Stomach (tissue), 9 donors: ENCODE data around the gene ZNF892. TPM values are rescaled to one million over a fixed set of nuclear protein-coding genes. Genes with fewer than 3 reads are reported as not detected.
"Not testable (repeated sequence)": the region's sequence is repeated elsewhere in the genome, so short reads cannot be mapped to it uniquely, and the experiment has no call there.

Source experiments
- DNase-seq, 2 donors: peaks; one replicate each; pipeline versions ENCODE4 v3.0.0 to v3.0.0-alpha.2; 2013 to 2019
- H3K27ac ChIP-seq, 5 donors: fragments of 200-600 bp in 4 of 5; sonication (generic) in 4 of 5; one replicate each; pipeline ENCODE4 v1.5.1; 2013 to 2019; ENCODE audit warnings: mild to moderate bottlenecking in 1 of 5, moderate library complexity in 1 of 5
- H3K27me3 ChIP-seq, 3 donors: fragments of 200-600 bp; sonication (generic); one replicate each; pipeline ENCODE4 v1.5.1; 2017 to 2019; ENCODE audit warnings: mixed run types in 1 of 3
- H3K36me3 ChIP-seq, 4 donors: fragments of 200-600 bp; sonication (generic); 1 replicate in 3 of 4; 2 replicates in 1 of 4; pipeline ENCODE4 v1.5.1; 2016 to 2019
- H3K4me1 ChIP-seq, 4 donors: fragments of 200-600 bp; sonication (generic); one replicate each; pipeline ENCODE4 v1.5.1; 2016 to 2019
- H3K4me3 ChIP-seq, 4 donors: fragments of 200-600 bp; sonication (generic) in 3 of 4; one replicate each; pipeline ENCODE4 v1.5.1; 2016 to 2019; ENCODE audit warnings: mild to moderate bottlenecking in 1 of 4
- H3K9me3 ChIP-seq, 4 donors: fragments of 200-600 bp; sonication (generic); one replicate each; pipeline ENCODE4 v1.5.1; 2016 to 2019
- EP300 ChIP-seq: sonication (generic); formaldehyde crosslinking; IDR thresholded peaks from one replicate; pipeline ENCODE4 v1.6.1; 2017; ENCODE audit warnings: antibody characterized with exemption
- POLR2A ChIP-seq, 4 donors: fragments of 450-650 bp; IDR thresholded peaks; one replicate each; pipeline ENCODE4 v1.6.1; 2016; ENCODE audit warnings: antibody characterized with exemption in 4 of 4, control low read depth in 2 of 4, mild to moderate bottlenecking in 1 of 4, moderate library complexity in 1 of 4
- POLR2AphosphoS5 ChIP-seq, 3 donors: sonication (generic); formaldehyde crosslinking; IDR thresholded peaks; one replicate each; pipeline ENCODE4 v1.6.1; 2016; ENCODE audit warnings: antibody characterized with exemption in 3 of 3
- WGBS, 5 donors: extraction: QIAGEN DNeasy Blood & Tissue Kit in 3 of 5; methylation state at CpG; one replicate each; pipeline versions ENCODE4 v1.1.5 to v1.1.7; 2013 to 2018; 5-methylcytosine and 5-hydroxymethylcytosine counted together
- intact Hi-C: fragments of 100-400 bp; cut with DNase I; formaldehyde crosslinking; loops from one replicate; pipeline ENCODE4 v1.15.1; 2023; ENCODE audit warnings: low total_unique reads
- polyA plus RNA-seq, 3 donors: library from polyadenylated mRNA; stranded (reverse); fragments of 200-250 nt; gene quantifications; one replicate each; pipeline ENCODE4 v1.2.3, GENCODE V29; 2013
- total RNA-seq, 5 donors: library from RNA; depleted of rRNA; stranded (reverse); fragments of >200 nt; gene quantifications; one replicate each; pipeline versions ENCODE4 v1.1.0 to v1.2.3, GENCODE V29; 2014 to 2016
- TF ChIP-seq, protein P1 (sequence below), 7 experiments: fragments of 450-650 bp in 4 of 7; fragments of 200-600 bp in 3 of 7; sonication (generic) in 3 of 7; IDR thresholded peaks; one replicate each; pipeline ENCODE4 v1.5.1; 2016 to 2019; ENCODE audit warnings: antibody characterized with exemption in 7 of 7, control low read depth in 2 of 7, mild to moderate bottlenecking in 1 of 7
- donor health status: healthy with polysubstance abuse.
- donor health status: Bipolar disorder and iron deficiency.
- donor health status: healthy.

The ZNF892 gene
- total and polyA plus RNA-seq, 8 donors: 0.23 to 12.5 (median 2.3) TPM; not detected in 1

DNA sequence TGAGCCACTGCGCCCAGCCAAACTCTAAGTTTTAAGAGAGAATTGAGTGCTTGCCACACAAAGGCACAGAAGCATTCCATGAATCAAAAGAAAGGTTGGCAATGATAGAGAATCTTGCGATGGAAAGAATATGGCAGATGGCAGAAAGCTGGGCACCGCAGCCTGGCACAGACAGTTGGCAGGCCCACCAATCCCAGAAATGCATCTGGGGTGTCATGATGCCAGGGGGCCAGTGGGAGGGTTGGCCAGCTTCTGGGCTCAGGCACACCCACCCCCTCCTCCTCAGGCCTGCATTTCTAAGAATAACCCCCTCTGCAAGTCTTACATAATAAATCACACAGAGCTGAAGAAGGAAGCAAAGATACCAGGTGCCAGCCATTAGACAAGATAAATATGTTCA, 22.1 kb upstream of the ZNF892 start:
- 95 to 100% (median 98%) methylated on average over 3 of the region's 3 CpGs for WGBS, 5 donors
- H3K9me3 ChIP-seq: peaks cover 7 to 27% (median 17%) of the 10 kb centered on the region in 4 donors
- H3K36me3 ChIP-seq: peaks cover 23 to 39% (median 32%) of the 10 kb centered on the region in 4 donors
- H3K27me3 ChIP-seq: no peaks in the 10 kb centered on the region
- H3K4me1 ChIP-seq: no peaks in the 10 kb centered on the region
- no peak overlapping the region for H3K27ac ChIP-seq
- TF ChIP-seq, protein P1, sequence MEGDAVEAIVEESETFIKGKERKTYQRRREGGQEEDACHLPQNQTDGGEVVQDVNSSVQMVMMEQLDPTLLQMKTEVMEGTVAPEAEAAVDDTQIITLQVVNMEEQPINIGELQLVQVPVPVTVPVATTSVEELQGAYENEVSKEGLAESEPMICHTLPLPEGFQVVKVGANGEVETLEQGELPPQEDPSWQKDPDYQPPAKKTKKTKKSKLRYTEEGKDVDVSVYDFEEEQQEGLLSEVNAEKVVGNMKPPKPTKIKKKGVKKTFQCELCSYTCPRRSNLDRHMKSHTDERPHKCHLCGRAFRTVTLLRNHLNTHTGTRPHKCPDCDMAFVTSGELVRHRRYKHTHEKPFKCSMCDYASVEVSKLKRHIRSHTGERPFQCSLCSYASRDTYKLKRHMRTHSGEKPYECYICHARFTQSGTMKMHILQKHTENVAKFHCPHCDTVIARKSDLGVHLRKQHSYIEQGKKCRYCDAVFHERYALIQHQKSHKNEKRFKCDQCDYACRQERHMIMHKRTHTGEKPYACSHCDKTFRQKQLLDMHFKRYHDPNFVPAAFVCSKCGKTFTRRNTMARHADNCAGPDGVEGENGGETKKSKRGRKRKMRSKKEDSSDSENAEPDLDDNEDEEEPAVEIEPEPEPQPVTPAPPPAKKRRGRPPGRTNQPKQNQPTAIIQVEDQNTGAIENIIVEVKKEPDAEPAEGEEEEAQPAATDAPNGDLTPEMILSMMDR (IDR thresholded peaks at IDR 0.05): no peak
- no peak for TF ChIP-seq POLR2A (IDR thresholded peaks at IDR 0.05)
- TF ChIP-seq POLR2AphosphoS5 (IDR thresholded peaks at IDR 0.05): no peak
- TF ChIP-seq EP300: no peak
- intact Hi-C loops: no loop called here
- no peak overlapping the region for H3K4me3 ChIP-seq
- DNase-seq: no peak

DNA sequence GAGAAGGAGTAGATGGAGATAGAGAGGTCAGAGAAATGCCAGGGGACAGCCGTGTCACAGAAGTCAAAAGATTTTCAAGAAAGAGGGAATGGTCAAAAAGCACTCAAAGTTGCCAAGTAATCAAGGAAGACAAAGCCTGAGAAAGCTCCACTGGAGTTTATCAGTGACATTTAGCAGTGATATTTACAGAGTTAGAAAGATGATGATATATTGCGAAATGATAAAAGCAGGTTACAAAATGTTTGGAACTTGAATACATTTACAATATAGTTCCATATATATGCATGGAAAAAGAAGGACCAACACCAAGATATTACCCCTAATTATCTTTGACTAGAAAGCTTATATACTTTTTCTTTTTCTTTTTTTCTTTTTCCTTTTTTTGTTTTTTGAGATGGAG, 21.3 kb upstream of the ZNF892 start:
- TF ChIP-seq, protein P1 (IDR thresholded peaks at IDR 0.05): no peak
- TF ChIP-seq POLR2A (IDR thresholded peaks at IDR 0.05) (no peak), POLR2AphosphoS5 (IDR thresholded peaks at IDR 0.05) (no peak), EP300 (no peak)
- H3K9me3 ChIP-seq: peaks cover 7 to 22% (median 11%) of the 10 kb centered on the region in 4 donors
- intact Hi-C loops: no loop called here
- H3K36me3 ChIP-seq: peaks cover 15 to 31% (median 25%) of the 10 kb centered on the region in 4 donors
- H3K27me3 ChIP-seq: no peaks in the 10 kb centered on the region
- WGBS, 5 donors: 56 to 77% (median 65%) methylated on average over 2 of the region's 2 CpGs
- H3K4me1 ChIP-seq: no peaks in the 10 kb centered on the region
- DNase-seq: no peak
- H3K27ac ChIP-seq: no peak overlapping the region
- no peak overlapping the region for H3K4me3 ChIP-seq

DNA sequence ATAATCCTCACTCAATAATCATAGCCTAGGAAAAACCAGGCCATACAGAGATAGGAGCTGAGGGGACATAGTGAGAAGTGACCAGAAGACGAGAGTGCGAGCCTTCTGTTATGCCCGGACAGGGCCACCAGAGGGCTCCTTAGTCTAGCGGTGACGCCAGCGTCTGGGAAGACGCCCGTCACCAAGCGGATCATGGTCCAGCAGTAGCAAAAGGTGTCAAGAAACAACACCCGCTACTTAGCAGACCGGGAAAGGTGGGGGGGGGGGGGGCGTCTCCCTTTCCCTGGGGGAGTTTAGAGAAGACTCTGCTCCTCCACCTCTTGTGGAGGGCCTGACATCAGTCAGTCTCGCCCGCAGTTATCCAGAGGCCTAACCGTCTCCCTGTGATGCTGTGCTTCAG, 14.4 kb upstream of the ZNF892 start:
- H3K9me3 ChIP-seq, intact Hi-C loops, H3K4me1 ChIP-seq, H3K27ac ChIP-seq, H3K27me3 ChIP-seq, H3K4me3 ChIP-seq, H3K36me3 ChIP-seq: not testable (repeated sequence)
- peak; percentile 51 to 69 for DNase-seq
- WGBS, 5 donors: 17 to 30% (median 21%) methylated on average over 10 to 15 of the region's 15 CpGs
- TF ChIP-seq, protein P1 (IDR thresholded peaks at IDR 0.05): peak in 5 of 7 experiments; percentile 41 to 59 (median 45)

DNA sequence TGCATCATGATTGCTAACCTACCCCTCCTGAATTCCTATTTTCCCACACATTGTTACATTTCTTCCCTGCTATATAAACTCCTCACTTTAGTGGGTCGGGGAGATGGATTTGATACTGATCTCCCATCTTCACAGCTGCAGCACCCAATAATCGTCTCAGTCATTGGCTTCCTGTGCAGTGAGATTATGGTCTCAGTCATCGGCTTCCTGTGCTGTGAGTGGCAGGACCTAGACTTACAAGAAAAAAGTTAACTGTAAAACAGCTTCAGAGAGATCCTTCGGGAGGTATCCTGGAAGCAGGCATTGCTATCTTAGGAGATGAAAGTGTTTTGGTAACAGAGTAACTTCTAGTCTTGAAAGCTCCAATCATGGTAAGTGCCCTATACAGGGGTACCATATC, 3.4 kb upstream of the ZNF892 start:
- Histone ChIP-seq H3K27me3 (no peaks in the 10 kb centered on the region), H3K9me3 (no peaks in the 10 kb centered on the region), H3K4me3 (no peak overlapping the region), H3K27ac (no peak overlapping the region), H3K36me3 (peaks cover 0 to 4% (median 1%) of the 10 kb centered on the region in 4 donors), H3K4me1 (peaks cover 0 to 22% (median 13%) of the 10 kb centered on the region in 4 donors)
- intact Hi-C loops: no loop called here
- DNase-seq: no peak
- WGBS, 5 donors: 79 to 92% (median 86%) methylated on average over 4 of the region's 4 CpGs
- no peak for TF ChIP-seq EP300
- TF ChIP-seq, protein P1 (IDR thresholded peaks at IDR 0.05): no peak
- no peak for TF ChIP-seq POLR2A (IDR thresholded peaks at IDR 0.05)
- no peak for TF ChIP-seq POLR2AphosphoS5 (IDR thresholded peaks at IDR 0.05)
